ENCODE data around the gene ARPP21. TPM values are rescaled to one million over a fixed set of nuclear protein-coding genes. Genes with fewer than 3 reads are reported as not detected.

Gene ARPP21
- total RNA-seq, 1 donor = not detected

GRCh38 chr3:35724106-35724505 lies 84.8 kb downstream of the ARPP21 start:
- Histone ChIP-seq H3K27ac (ENCODE audit: low read depth, low read length) (no peak overlapping the region), H3K4me1 (ENCODE audit: insufficient read depth, low read length) (no peaks in the 10 kb centered on the region), H3K4me3 (ENCODE audit: insufficient read depth, low read length) (no peak overlapping the region), H3K9me3 (ENCODE audit: low read depth, low read length) (peaks cover 4% of the 10 kb centered on the region), H3K36me3 (ENCODE audit: insufficient read depth, low read length) (no peaks in the 10 kb centered on the region), H3K79me2 (ENCODE audit: insufficient read depth, low read length) (no peaks in the 10 kb centered on the region), H4K20me1 (ENCODE audit: insufficient read depth, low read length) (no peaks in the 10 kb centered on the region), H2AFZ (ENCODE audit: low read length) (no peak overlapping the region), H3K4me2 (ENCODE audit: insufficient read depth, low read length) (no peak overlapping the region), H3K27me3 (ENCODE audit: insufficient read depth, low read length) (no peaks in the 10 kb centered on the region)
- no peak for TF ChIP-seq CTCF (IDR thresholded peaks at IDR 0.05; ENCODE audit: extremely low read depth, low read depth, low read length)
- no peak for DNase-seq (ENCODE audit: insufficient read length, low spot score, missing footprints)

DNA sequence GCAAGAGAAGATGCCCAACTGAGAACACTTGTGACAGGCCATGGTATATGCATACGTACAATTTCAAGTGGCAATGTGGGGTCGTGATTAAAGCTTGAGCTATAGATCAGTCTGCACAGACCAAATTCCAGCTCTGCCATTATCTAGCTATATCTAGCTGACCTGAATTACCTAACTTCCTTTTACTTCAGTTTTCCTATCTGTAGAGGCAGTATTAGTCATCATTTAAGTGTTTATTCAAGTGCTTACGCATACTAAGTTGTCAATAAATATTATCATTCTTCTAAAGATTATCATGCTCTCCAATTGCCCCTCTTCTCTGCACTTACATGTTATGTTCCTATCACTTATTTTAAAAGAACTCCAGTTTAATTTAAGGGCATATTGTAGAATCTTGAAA lies 87.9 kb downstream of the ARPP21 start:
- no peak overlapping the region for H2AFZ ChIP-seq (ENCODE audit: low read length)
- H3K4me2 ChIP-seq (ENCODE audit: insufficient read depth, low read length) = no peak overlapping the region
- H3K9me3 ChIP-seq (ENCODE audit: low read depth, low read length) = no peaks in the 10 kb centered on the region
- no peaks in the 10 kb centered on the region for H3K36me3 ChIP-seq (ENCODE audit: insufficient read depth, low read length)
- H3K4me3 ChIP-seq (ENCODE audit: insufficient read depth, low read length) = no peak overlapping the region
- TF ChIP-seq CTCF (IDR thresholded peaks at IDR 0.05; ENCODE audit: extremely low read depth, low read depth, low read length) = no peak
- H3K4me1 ChIP-seq (ENCODE audit: insufficient read depth, low read length) = no peaks in the 10 kb centered on the region
- no peaks in the 10 kb centered on the region for H3K79me2 ChIP-seq (ENCODE audit: insufficient read depth, low read length)
- H4K20me1 ChIP-seq (ENCODE audit: insufficient read depth, low read length) = no peaks in the 10 kb centered on the region
- DNase-seq (ENCODE audit: insufficient read length, low spot score, missing footprints) = no peak
- H3K27me3 ChIP-seq (ENCODE audit: insufficient read depth, low read length) = no peaks in the 10 kb centered on the region
- no peak overlapping the region for H3K27ac ChIP-seq (ENCODE audit: low read depth, low read length)

DNA sequence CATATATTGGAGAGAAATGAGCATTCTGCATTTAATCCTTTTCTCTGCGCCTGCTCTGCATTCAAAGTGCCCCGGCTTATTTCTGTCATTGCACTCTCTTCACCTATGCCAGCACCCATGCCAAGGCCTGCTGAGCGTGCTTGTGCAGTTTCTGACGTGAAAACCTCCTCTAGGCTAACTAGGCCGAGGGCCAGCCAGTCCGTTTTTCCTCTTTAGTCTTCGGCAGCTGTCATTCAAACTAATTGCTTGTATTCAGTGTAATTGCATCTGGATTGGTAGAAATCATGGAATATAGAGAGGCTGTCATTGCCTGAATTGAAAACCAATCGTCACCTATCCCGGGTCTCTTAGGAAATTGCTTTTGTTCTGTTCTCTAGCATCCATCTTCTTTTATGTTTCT lies 94.0 kb downstream of the ARPP21 start:
- no peaks in the 10 kb centered on the region for H3K4me1 ChIP-seq (ENCODE audit: insufficient read depth, low read length)
- no peaks in the 10 kb centered on the region for H3K79me2 ChIP-seq (ENCODE audit: insufficient read depth, low read length)
- TF ChIP-seq CTCF (IDR thresholded peaks at IDR 0.05; ENCODE audit: extremely low read depth, low read depth, low read length) = no peak

GRCh38 chr3:35733864-35734263 lies 94.5 kb downstream of the ARPP21 start:
- no peak for TF ChIP-seq CTCF (IDR thresholded peaks at IDR 0.05; ENCODE audit: extremely low read depth, low read depth, low read length)
- Histone ChIP-seq H3K4me3 (ENCODE audit: insufficient read depth, low read length) (no peak overlapping the region), H3K4me1 (ENCODE audit: insufficient read depth, low read length) (no peaks in the 10 kb centered on the region), H4K20me1 (ENCODE audit: insufficient read depth, low read length) (no peaks in the 10 kb centered on the region), H3K9me3 (ENCODE audit: low read depth, low read length) (no peaks in the 10 kb centered on the region), H2AFZ (ENCODE audit: low read length) (no peak overlapping the region), H3K79me2 (ENCODE audit: insufficient read depth, low read length) (no peaks in the 10 kb centered on the region), H3K27me3 (ENCODE audit: insufficient read depth, low read length) (no peaks in the 10 kb centered on the region), H3K36me3 (ENCODE audit: insufficient read depth, low read length) (no peaks in the 10 kb centered on the region), H3K27ac (ENCODE audit: low read depth, low read length) (no peak overlapping the region), H3K4me2 (ENCODE audit: insufficient read depth, low read length) (no peak overlapping the region)
- no peak for DNase-seq (ENCODE audit: insufficient read length, low spot score, missing footprints)

More for the DNA sequence above, 94.0 kb downstream of the ARPP21 start:
- no peaks in the 10 kb centered on the region for H3K36me3 ChIP-seq (ENCODE audit: insufficient read depth, low read length)
- no peaks in the 10 kb centered on the region for H4K20me1 ChIP-seq (ENCODE audit: insufficient read depth, low read length)
- no peak overlapping the region for H3K27ac ChIP-seq (ENCODE audit: low read depth, low read length)
- H2AFZ ChIP-seq (ENCODE audit: low read length) = no peak overlapping the region
- H3K4me2 ChIP-seq (ENCODE audit: insufficient read depth, low read length) = no peak overlapping the region
- no peaks in the 10 kb centered on the region for H3K9me3 ChIP-seq (ENCODE audit: low read depth, low read length)
- H3K27me3 ChIP-seq (ENCODE audit: insufficient read depth, low read length) = no peaks in the 10 kb centered on the region
- no peak overlapping the region for H3K4me3 ChIP-seq (ENCODE audit: insufficient read depth, low read length)
- DNase-seq (ENCODE audit: insufficient read length, low spot score, missing footprints) = no peak
